Transverse colon (tissue), 3 donors: ENCODE data around the gene FRMD8.

Experiments
- CTCF ChIP-seq, 5 experiments: fragments of 200-600 bp in 3 of 5; fragments of 450-650 bp in 2 of 5; sonication (generic) in 3 of 5; IDR thresholded peaks; 1 replicate in 2 of 5; 2 replicates in 3 of 5; pipeline ENCODE4 v1.5.1; 2016 to 2017; ENCODE audit warnings: antibody characterized with exemption in 5 of 5, inconsistent platforms in 3 of 5, mild to moderate bottlenecking in 2 of 5, moderate library complexity in 1 of 5
- EP300 ChIP-seq: sonication (generic); formaldehyde crosslinking; IDR thresholded peaks from one replicate; pipeline ENCODE4 v1.6.1; 2017; ENCODE audit warnings: antibody characterized with exemption, low read depth
- POLR2A ChIP-seq: fragments of 450-650 bp; IDR thresholded peaks from one replicate; pipeline ENCODE4 v1.6.1; 2016; ENCODE audit warnings: antibody characterized with exemption, mild to moderate bottlenecking, moderate library complexity

- TF ChIP-seq POLR2A (no peak), CTCF (IDR thresholded peaks at IDR 0.05) (no peak), EP300 (no peak)
Observed at GRCh38 chr11:65401803-65402248, 15.4 kb downstream of the FRMD8 start.
